Measurements from ENCODE around the gene GOLGA8A.
"Not testable (repeated sequence)": the region's sequence is repeated elsewhere in the genome, so short reads cannot be mapped to it uniquely, and the experiment has no call there.

Gene GOLGA8A, protein sequence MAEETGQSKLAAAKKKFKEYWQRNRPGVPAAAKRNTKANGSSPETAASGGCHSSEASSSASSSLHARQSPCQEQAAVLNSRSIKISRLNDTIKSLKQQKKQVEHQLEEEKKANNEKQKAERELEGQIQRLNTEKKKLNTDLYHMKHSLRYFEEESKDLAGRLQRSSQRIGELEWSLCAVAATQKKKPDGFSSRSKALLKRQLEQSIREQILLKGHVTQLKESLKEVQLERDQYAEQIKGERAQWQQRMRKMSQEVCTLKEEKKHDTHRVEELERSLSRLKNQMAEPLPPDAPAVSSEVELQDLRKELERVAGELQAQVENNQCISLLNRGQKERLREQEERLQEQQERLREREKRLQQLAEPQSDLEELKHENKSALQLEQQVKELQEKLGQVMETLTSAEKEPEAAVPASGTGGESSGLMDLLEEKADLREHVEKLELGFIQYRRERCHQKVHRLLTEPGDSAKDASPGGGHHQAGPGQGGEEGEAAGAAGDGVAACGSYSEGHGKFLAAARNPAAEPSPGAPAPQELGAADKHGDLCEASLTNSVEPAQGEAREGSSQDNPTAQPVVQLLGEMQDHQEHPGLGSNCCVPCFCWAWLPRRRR

DNA sequence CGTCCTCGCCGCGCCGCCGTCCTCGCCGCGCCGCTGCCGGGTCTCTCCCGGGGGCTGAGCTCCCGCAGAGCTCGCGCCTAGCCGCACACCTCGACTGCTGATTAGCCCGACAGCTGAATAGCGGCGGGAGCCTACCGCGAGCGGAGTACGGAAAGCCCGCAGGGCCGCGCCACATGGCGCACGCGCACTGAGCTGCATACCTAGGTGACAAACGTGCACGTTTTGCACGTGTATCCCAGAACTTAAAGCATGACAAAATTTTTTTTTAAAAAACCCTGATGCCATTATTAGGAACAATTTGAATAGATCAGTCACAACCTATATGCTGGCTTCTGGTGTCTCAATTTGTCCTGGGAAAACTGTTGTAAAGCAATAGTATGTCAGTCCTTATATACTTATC is at the start of gene GOLGA8A:
TSS of gene GOLGA8A (minus strand) at position 122 of the 400 bp plus-strand sequence. CDS start 48,117 bp downstream, outside the sequence.
- peak; percentile 74 to 79 for DNase-seq (ENCODE audit: low read depth in 2 of 2)

DNA sequence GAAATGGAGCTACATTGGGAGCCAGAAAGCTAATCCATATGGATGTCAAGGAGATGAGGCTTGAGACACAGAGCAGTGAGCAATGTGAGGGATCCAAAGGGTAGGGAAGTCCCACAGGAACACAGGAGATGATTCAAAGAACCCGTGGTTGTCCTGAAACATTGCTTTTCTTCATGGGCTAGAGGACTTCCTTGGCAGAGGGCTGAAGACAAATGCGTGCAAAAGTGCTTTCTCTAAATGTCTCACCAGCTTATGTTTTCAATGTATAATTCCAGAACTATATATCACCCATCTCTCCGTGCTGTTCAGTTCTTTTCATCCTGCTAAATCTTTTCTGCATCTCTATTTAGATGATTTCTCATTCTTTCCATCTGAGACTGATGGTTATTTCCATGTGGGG is 46.0 kb upstream of the GOLGA8A start:
- DNase-seq (ENCODE audit: low read depth in 2 of 2): no peak

- no peak for DNase-seq (ENCODE audit: low read depth in 2 of 2)
Observed at GRCh38 chr15:34481370-34481769, 43.8 kb upstream of the GOLGA8A start.

- DNase-seq (ENCODE audit: low read depth in 2 of 2): no peak
Observed at GRCh38 chr15:34473840-34474239, 36.2 kb upstream of the GOLGA8A start.

- DNase-seq (ENCODE audit: low read depth in 2 of 2): no peak
Observed at GRCh38 chr15:34472947-34473346, 35.3 kb upstream of the GOLGA8A start.

DNA sequence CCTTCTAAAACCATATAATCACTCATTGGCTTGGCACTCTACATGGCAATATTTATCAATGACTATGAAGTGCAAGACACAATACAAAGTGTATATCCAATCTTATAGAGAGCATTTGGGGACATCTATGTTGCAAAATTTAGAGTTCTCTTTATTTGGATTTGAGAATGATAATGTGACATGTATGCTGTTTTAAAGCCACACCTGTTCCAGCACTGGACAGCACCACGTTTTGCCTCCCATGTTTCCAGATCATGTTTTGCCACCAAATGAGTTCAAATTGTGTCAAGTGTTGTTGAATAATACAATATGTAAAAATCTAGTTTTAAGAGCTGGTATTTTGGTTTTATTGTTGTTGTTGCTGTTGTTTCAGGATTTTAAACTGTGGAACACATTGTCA is 33.3 kb upstream of the GOLGA8A start:
- no peak for DNase-seq (ENCODE audit: low read depth in 2 of 2)

DNA sequence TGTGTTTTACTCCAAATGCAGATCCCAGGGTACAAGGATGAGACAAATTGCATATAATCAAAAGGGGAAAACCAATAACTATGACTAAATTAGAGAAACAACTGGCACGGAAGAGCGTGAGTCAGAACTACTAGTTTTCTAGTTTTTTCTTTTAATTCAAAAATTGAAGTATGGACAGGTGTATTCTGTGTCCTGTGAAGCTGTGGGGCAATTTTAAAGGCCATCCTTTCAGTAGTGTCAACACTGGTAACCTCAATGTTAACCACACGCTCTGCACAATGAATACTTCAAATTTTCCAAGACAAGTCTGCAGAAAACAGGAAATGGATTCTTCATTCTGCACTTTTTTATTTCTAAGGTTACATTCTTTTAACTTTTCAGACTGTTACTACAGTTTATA is 32.5 kb upstream of the GOLGA8A start:
- DNase-seq (ENCODE audit: low read depth in 2 of 2): no peak

DNA sequence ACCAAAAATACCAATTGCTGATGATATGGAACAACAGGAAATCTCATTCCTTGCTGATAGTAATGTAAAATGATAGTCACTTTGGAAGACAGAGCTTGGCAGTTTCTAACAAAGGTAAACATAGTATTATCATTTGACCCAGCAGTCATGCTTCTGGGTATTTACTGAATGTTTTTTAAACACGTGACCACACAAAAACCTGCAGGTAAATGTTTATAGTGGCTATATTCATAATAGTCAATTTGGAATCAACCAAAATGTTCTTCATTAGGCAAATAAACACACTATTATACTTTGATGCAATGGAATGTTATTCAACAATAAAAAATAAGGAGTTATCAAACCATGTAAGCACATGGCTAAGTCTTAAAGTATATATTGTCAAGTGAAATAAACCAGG is 24.1 kb upstream of the GOLGA8A start:
- DNase-seq (ENCODE audit: low read depth in 2 of 2): no peak

DNA sequence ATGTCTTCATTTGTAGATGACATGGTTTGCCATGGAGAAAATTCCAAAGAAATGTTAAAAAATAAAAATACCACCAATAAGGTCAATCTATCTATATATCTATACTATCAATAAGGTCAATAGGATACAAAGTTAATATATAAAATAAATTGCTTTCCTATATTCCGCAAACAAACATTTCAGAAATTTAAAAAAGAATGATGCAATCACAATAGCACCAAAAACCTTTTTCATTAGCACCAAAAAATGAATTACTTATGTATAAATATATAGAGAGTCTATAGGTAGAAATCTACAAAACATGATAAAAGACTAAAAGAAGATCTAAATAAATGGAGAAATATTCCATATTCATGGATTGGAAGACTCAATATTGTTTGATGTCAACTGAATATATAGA is 22.8 kb upstream of the GOLGA8A start:
- no peak for DNase-seq (ENCODE audit: low read depth in 2 of 2)

DNA sequence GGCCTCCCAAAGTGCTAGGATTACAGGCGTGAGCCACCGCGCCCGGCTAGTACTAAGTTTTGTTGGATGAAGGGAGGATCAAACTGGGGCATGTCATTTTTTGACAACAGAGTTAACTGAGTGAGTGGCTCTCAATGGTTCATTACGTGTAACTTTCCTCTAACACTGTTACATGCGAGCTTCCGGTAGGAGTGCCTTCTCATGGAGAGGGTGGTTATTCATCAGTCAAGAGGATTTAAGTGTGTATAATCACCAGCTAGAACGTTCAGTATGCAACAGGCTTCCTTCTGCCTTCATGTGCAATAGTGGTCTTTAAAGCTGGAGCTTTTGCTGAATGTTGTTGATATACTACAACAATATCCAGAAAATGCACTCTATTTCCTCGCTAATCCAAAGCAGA is 19.1 kb upstream of the GOLGA8A start:
- no peak for DNase-seq (ENCODE audit: low read depth in 2 of 2)

GRCh38 chr15:34442891-34443290 is 5.3 kb upstream of the GOLGA8A start:
- DNase-seq (ENCODE audit: low read depth in 2 of 2): no peak

DNA sequence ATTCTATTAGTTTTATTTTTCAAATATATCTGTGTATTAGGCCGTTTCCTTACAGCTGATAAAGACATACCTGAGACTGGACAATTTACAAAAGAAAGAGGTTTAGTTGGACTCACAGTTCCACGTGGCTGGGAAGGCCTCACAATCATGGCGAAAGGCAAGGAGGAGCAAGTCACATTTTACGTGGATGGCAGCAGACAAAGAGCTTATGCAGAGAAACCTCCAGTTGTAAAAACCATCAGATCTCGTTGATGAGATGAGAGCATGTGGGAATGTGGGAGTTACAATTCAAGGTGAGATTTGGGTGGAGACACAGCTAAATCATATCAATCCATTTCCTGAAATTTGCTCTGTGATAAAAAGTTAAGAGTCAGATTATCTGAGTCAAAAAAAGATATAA is 2.3 kb upstream of the GOLGA8A start:
- DNase-seq (ENCODE audit: low read depth in 2 of 2): no peak

DNA sequence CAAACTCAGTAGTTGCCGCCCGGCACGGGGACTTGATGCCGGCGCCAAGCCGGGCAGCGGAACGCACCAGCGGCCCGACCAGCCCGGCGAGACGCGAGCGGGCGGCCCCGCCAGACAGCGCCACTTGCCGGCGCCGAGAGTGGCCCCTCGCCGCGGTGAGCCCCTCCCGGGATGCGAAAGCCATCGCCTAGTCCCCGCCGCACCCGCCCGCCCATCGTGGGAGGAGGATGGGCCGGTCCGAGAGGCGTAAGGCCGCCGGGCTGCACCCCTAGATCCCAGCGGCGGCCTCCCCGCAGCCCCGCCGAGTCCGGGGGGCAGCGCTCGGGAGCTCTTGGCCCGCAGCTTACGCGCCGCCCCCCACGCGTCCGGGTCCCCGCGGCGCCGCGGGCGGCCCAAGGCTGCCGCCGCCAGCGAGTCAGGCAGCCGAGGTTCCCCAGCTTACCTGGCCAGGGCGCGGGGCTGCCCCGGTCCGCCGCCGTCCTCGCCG is 609 bp downstream of the GOLGA8A start:
- peak; percentile 33 to 45 for DNase-seq (ENCODE audit: low read depth in 2 of 2)

GRCh38 chr15:34436126-34436955 is 1.3 kb downstream of the GOLGA8A start:
- DNase-seq (ENCODE audit: low read depth in 2 of 2): no peak

DNA sequence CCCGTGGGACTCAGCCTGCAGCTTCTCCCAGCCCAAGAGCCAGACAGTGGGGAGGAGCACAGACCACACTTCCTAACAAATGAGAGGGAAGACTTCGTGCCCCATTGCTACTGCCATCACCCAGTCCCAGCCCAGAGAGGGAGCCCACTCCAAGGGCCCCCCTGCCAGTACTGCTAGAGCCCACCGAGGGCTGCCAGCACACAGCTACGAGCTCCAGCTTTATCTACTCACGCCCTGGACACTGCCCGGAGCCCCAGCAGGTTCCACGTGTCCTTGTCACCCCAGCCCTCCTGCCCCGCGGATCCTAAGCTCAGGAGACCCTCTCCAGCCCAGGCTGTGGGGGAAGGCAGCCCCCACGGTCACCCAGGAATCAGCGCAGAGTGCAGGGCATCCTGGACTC is 1.9 kb downstream of the GOLGA8A start:
- DNase-seq (ENCODE audit: low read depth in 2 of 2): no peak

DNA sequence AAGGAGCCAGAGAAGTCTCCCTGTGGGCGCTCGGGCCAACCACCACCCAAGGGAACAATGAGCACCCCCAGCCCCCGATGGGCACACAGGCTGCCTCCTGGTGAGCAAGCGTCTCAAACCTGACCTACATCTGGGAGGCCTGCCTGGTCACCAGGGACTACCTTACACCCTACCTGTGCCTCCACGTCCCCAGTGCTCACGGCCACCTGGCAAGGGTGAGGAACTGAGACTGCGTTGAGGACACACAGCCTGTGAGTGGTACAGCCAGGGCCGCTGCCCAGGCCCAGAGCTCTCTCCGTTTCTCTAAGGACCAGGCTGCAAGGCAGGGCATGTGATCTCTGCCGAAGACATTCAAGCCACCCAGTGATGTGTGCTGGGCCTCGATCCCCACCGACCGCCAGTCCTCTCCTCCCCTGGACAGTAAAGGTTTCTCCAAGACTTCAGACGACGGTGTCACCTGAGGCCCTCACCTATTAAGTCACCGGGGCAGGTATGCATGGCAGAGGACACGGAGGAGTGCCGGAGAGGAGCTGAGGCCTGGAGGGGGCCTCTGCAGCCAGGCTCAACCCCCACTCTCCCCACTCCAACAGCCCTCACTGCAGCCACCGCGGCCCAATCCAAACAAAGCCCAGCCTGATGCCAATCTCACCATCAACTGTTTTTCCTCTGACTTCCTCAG is 2.8 kb downstream of the GOLGA8A start:
- DNase-seq (ENCODE audit: low read depth in 2 of 2): no peak

DNA sequence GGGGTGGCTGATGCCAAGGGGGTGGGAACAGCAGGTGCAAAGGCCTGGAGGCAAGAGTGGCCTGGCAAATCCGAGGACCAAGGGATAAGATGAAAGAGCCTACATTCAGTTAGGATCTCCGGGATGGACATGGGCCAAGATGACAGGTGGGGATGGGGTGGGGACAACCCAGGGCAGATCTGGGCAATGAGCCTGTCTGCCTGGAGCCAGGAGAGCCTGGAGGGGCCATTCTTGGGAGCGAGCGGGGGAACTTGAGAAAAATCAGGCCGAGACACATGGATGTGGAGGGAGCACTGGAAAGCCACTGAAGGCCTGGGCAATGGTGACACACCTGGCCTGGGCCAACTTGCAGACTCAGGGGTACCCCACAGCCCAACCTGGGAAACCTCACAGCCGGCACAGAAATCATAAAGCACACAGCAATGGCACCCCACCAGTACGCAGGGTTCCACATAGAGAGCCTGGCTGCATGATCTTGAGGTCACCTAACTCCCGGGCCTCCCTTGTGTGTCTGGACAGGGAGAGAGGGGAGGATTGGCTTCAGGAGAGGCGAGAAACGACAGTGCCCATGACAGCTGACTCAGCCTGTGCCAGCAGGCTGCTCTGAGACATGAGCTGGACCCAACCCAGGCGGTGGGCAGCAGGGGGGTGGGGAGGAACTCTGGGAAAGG is 3.5 kb downstream of the GOLGA8A start:
- not testable (repeated sequence) for DNase-seq (ENCODE audit: low read depth in 2 of 2)

DNA sequence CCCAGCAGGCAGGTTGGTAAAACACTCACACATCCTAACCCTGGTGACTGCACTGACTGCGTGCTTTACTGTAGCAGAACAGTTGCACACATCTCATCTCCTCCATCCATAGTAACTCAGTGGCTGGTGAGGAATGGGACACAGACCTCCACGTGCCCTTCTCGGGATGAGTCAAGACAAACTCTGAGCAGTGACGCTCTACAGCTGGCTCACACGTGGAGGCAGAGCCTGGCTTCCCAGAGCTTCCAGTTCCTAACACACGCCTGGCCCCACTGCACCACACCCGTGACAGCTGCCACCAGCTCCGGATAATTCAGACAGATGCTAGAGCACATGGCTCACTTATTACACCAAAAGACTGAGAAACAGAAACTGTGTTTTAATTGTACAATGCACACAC is 7.0 kb downstream of the GOLGA8A start:
- DNase-seq (ENCODE audit: low read depth in 2 of 2): not testable (repeated sequence)

DNA sequence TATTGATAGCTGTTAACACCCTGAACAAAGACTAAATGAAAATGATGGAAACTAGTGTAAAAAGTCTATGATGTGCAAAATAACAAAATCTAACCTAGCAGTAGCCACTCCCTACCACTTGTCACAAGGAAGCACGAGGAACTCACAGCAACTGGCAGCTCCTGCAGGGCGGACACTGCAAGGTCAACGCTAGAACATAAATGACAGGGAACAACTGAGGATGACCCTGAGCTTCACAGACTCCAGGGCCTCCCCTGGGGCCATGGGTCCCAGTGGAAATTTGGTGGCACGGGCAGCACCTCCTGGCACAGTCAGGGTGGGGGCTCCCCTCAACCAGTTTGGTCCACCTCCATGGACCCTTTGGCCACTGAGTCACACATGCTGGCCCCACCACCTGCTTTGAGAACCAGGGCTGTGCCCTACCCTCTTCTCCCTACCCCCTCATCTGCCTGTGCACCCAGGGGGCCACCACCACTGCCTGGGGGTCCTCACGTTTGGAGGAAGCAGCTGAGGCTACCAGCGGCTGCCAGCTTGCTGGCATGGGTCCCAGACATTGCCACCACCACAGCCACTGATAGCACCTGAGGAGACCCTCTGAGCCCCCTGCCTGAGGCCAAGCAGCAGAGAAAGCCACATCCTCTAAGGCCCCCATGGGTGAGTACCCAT is 14.1 kb downstream of the GOLGA8A start:
- not testable (repeated sequence) for DNase-seq (ENCODE audit: low read depth in 2 of 2)

GRCh38 chr15:34420953-34421352 is 16.7 kb downstream of the GOLGA8A start:
- not testable (repeated sequence) for DNase-seq (ENCODE audit: low read depth in 2 of 2)

GRCh38 chr15:34418435-34418834 is 19.2 kb downstream of the GOLGA8A start:
- not testable (repeated sequence) for DNase-seq (ENCODE audit: low read depth in 2 of 2)

Data from stimulated activated CD8-positive, alpha-beta memory T cell treated with anti-CD3 and anti-CD28 coated beads, Interleukin-2, amount 100 ng/mL, for 48 hours (primary cell).